ENCODE results near the gene ROBO1.
"Not testable (repeated sequence)": the region's sequence is repeated elsewhere in the genome, so short reads cannot be mapped to it uniquely, and the experiment has no call there.

The ROBO1 gene

DNA sequence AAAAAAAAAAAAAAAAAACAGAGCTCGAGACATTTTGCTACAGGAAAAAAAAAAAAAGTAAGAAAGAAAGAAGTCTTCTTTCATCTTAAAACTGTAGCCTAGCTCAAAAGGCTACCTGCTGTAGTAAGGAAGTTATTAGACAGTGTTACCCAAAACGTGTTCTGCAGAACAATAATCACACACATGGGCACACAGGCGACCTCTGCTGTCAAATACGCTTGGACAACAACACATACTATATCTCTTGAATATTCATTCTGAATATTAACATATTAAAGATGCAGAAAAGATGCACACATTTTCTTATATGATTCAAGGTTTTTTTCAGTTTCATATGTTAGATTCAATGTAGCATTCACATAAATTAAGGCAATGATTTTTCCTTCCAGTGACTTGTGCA, 215.8 kb downstream of the ROBO1 start:
- no peak for DNase-seq (ENCODE audit: low read depth)

DNA sequence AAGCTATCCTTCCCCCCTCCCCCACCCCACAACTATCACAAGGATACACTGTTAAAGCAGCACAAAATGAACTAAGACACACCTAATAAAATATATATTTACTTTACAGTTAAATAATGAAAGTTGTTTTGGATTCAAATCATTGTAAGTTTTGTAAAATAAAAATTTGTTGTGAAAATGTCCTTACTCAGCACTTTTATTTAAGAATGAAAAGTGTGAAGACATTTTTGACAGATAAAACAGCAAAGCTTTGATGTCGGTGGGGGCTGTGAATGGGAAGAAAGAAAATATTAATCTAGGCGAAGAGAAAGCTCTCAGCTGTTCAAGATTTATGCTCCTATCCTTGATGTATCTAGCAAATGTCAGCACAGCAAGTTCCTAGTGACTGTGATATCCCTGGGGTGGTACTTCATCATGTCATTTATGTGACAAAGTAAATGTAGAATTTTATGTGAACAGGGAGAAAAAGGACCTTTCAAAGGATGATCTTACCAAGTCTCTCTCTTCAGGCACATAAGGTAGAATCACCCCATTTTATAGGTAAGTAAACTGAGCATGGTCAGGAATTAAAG, 216.4 kb downstream of the ROBO1 start:
- DNase-seq (ENCODE audit: low read depth), result no peak

DNA sequence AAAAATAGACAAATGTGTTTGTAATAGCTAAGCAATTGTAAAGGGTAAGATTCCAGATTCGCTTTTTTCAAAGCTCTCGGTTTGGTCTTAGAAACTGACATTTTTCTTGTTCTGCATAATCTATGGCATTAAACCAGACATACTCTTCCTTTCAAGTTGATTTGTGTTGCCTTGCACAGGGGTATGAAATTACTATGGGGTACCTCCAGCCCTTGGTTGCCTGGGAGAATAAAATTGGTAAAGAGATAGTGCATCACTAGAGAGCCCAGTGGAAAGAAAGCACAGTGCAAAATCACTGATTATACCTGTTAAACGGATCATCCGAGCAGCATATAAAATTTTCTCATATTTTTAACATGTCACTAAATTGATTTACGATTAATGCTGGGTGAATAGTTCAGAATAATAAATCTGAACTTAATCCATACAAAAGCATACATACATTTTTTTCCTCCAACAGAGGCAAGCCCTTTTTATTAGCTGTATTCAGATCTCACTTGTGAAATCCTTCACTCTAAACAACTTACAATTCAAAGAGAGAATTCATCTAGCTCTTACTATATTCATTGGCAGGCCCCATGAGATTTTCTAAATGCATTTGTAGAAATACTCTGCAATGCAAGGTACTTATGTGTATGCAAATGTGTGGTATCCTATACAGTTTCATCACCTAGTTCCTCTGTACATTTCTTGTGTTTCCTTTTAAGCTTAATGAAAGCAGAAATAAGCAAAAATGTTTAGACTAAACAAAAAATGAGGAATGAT, 224.4 kb downstream of the ROBO1 start:
- no peak for DNase-seq (ENCODE audit: low read depth)

DNA sequence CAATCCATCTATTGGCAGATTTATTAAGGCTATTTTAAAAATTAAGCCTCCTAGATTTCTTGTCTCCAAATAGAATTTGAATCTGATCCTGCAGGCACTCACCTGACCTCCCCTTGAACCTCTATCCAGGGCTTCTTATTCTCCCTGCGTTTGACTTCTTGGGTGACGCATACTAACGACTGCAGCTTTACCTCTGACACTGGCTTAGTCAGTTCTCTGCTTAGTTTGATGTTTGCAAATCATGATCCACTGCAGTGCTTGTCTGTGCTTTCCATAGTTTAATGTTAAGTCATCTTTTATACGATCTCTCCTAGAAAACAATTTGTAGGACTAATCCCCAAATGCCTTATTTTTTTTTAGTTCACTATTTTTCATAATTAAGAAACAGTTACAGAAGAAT, 233.1 kb downstream of the ROBO1 start:
- no peak for DNase-seq (ENCODE audit: low read depth)

DNA sequence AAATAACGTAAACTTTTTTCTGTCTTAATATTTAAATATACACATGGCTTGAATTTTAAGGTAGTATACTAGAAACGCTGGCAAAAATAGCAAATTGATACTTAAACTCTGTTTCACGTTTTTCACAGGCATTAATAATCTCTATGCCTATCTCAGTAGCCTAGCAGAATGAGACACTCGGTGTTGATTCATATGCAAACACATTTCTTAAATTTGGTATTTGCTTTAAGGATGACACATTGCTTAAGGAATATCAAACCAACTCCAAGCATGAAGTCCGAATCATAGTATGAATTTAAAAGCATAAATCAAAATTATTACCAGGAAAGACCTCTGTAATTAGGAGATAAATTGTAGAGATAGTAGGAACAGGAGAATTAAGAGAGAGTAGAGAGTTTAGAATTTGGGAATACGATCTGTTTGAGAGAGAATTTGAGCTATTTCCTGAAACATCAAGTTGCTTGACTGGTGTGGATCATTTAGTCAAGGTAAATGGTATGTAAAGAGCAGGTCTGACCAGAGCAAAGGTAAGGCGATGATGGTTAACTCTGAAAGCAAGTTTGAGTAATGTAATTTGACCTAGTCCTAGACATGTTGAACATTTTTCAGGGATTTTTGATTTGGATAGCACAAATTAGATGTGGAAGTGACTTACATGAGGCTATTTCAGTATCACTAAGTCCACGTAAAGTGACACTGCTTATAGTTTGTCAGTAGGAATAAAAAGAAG, 236.1 kb downstream of the ROBO1 start:
- no peak for DNase-seq (ENCODE audit: low read depth)

DNA sequence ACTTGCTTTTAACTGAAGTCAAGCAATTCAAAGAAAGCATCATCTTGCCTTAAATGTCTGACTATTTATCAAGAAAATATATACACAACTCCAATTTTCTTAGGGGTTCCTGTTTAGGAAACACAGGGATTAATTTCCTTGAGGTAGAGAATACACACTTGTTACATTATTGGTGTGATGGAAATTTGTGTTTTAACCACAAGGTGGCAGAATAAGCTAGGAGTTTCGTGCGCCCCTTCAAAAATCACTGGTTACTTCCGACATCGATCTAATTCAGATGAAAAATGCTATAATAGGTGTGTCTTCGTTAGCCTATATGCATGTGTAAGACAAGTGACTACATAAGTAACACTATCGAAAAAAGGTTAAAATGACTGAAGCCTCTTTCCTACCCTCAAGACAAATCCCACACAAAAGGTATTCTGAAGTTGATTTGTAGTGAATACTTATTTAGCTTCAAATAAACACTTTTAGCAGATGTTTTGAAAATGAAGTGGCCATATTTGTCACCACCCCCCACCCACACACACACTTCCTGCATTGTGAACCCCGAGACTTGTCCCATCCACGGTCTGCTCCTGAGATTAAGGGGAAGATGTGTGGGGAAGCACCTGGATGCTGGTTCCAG, 246.5 kb downstream of the ROBO1 start:
- DNase-seq (ENCODE audit: low read depth), result no peak

DNA sequence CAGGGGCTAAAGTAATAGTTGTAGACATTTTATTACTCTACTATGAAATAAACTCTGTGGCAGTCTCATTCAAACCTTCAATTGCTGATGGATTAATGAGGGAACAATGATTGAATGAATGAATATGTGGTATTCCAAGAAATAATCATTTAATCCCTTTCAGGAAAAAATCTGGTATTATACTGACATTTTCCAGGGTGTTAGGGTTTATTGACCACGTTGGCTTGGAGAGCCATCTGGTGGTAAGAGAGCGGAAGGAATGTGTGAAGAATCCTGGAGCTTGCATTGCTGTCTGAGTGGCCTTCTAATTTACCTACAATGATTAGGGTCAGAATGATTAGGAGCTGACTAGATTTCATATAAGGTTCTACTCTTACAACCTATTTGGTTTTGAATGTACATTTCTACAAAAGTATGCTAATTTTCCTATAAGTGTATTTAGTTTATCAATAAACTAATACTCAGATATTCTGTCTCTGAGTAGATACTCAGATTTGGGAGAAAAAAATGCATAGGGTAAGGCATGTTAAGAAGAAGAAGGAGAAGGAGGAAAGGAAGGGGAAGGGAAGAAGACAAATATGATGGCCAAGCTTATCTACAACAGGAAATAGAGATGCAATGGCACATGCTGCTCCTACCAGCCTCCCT, 249.9 kb downstream of the ROBO1 start:
- DNase-seq (ENCODE audit: low read depth), result no peak

DNA sequence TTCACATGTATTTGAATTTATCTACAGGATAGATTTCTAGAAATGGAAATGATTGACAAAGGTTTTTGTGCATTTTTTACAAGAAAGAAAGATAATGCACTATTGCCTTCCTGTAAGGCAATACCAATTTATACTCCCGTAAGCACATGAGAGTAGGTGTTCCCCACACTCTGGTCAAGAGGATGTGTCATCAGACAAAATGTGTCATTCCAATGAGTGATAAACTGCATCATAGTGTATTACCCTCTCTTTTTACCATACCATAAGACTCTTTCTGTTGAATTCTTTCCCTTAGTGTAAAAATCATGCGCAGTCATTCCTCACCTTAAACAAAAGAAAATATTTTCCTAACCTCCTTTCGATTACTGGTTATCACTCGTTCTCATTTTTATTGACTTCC, 251.0 kb downstream of the ROBO1 start:
- no peak for DNase-seq (ENCODE audit: low read depth)

DNA sequence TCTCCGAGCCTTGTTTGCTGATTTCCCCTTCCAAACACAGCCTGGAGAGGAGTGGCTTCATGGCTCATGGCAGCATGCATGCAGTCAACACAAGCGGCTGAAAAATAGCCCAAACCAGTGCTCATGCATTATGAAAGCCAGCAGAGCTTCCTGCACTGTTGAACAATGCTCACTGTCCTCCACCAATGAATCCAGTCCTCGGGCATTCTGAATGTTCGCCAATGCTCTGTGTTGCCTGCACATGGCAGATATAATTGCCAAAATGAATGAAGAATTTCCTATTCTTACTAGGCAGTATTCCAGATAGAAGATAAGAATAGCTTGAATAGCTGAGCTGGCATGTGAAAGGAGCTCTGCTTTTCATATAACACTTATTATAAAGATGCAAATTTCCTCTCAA, 252.7 kb downstream of the ROBO1 start:
- no peak for DNase-seq (ENCODE audit: low read depth)

DNA sequence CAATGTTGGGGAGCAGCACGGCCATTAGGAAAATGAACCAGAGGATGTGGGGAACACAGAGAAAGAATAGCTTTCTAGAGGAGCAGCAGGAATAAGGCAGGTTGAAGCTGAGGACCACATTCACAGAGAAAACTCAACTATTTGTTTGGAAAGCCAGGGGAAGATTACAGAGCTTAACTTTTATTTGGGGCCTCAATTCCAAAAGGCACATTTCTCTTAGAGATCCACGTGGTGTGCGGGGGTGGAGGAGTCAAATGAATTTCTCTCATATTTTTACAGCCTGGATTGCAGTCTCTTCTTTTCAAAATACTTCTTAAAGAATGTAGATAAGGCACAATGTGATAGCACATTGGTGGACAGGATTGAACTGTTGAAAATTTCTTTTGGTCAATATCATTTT, 253.7 kb downstream of the ROBO1 start:
- no peak for DNase-seq (ENCODE audit: low read depth)

DNA sequence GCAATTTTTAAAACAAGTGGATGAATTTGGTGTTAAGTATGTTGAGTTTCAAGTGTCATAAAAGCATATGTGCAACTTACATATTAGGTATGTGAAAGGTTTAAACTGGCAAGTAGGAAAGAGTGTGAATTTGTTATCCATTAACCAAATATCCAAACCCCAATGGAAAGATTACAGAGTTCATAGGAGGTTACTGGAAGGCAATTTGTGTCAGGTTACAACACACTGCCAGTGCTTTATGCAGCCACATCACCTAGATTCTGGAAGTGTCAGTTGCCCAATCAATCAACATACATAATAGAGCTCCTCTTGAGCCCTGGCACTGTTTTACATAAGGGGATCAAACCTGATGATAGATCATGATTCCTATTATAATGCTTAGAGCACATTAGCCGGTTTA, 261.0 kb downstream of the ROBO1 start:
- no peak for DNase-seq (ENCODE audit: low read depth)

DNA sequence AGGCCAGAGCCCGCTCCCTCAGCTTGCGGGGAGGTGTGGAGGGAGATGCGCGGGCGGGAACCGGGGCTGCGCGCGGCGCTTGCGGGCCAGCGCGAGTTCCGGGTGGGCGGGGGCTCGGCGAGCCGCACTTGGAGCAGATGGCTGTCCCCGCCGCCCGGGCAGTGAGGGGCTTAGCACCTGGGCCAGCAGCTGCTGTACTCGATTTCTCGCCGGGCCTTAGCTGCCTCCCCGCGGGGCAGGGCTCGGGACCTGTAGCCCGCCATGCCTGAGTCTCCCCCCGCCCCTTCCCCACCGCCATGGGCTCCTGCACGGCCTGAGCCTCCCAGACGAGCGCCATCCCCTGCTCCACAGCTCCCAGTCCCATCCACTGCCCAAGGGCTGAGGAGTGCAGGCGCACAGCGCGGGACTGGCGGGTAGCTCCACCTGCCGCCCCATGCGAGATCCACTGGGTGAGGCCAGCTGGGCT, 265.5 kb downstream of the ROBO1 start:
- DNase-seq (ENCODE audit: low read depth), result not testable (repeated sequence)

DNA sequence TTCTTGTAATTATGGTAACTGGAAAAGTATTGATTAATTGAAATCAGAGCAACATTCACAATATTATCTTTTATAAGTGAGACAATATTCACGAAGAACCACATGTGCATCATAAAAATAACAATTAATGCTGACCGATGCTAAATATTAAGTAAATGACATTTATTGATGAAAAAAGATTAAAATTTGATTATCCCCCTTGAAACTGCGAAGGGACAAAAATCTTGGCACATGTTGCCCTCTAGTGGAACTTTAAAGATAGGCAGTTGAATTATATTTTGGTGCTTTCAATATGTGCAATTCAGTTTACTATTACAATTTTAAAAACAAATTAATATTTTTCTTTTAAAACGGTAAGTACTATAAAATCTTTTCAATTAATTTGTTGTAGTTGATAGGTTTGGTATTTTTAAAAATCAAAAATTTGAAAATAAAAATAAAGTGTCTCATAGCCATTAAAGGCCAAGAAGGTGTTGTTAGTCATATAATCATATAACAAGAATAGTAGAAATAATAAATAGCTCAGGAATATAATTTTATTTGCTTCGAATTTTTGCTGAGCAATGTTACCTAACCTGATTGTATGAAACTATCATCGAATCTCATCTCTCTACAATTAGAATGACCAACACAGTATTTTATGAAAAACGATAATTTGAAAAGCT, 270.2 kb downstream of the ROBO1 start:
- no peak for DNase-seq (ENCODE audit: low read depth)

DNA sequence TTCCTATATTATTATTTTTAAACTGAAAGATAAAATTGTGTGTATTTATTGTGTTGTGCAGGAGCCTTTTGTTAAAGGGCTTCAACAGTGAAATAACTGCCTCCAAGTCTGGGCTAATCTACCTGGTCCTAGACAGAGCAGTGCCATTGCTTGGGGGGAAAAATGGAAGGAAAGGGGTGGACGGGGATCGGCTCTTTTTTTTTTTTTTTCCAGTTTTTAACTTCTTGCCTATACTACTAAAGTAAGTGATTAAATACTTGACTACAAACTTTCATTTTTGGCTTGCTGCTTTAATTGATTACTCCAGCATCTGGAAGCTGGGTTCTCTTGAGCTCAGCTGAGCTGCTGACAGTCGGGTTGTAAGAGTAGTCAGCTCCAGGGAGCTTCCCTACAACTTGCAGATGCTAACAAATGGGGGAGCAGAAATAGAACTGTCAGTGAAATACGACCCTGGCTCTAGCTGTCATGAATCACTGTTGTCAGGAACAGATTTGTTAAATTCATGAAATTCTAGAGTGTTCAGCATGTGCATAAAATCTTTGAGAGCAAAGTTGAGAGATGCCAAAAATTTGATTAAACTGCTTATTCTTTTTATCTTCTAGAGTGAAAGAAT, 276.7 kb downstream of the ROBO1 start:
- DNase-seq (ENCODE audit: low read depth), result no peak

DNA sequence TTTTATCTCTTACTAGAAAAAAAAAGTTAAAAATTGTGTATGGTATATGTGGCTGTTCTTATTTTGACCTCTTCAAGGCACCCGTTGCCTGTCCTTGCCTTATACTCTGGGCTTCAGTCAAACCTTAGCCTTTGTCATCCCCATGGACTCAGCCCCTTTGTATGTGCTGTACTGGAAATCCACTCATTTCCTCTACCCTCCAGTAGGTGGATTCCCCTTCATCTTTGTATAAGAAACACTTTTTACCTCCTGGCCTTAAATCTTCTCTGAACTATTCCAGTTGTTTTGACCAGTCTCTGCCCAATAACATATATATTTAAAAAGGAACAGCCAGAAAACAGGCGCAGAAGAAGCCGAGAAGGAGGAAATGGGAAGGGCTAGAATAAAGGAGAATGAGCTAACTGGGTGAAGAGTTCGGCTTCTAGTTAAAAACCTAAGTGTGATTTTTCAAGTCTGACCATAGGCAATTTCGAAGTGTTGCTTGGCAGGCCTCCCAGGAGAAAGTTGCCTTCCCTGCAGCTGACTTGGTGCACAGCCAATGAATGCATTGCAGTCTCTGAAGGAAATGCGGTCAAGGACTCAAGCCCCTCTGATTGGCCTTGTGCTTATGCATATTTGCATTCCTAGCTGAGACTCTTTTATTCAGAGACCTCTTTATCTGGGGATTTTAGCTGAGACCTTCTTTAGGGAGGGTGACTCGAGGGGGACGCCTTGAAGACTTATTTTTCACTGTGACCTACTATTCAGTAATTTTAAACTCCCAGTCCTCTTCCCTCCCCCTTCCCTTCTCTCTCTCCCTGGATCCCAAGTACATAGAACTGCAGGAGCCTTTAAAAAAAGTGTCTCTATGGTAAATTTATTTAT, 277.4 kb downstream of the ROBO1 start:
- no peak for DNase-seq (ENCODE audit: low read depth)

DNA sequence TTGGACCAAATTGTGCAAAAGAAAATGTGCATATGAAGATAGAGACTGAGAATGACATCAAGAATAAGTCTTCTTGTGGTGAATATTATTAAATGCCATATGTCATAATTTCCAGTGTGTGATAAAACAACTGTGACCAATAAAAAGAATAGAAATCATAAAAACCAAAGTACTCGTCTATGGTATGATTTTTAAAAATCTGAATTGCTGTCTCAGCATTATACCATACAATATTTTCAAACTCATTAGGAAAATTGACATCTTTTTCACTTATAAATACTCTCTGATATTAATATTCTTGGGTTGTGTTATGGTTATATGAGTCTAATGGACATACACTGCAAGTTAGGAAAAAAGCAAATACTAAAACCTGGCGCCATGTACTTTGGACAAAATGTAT, 279.4 kb downstream of the ROBO1 start:
- DNase-seq (ENCODE audit: low read depth), result no peak

DNA sequence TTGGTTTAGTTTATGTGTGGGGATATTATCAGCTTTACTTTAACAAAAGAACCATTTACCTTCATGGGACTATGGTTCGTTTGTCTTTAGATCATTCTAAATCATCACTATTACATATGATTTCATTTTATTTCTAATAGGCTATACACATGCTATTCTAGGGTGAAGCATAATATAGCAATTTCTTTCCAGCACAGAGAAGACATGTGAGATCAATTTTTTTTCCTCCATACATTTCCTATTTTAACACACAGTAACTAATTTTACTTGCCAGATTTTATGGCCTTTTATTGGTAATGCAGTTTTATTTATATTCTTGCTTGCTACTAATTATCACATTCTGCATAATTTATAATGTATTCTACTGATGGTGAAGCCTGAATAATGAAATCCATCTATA, 287.1 kb downstream of the ROBO1 start:
- DNase-seq (ENCODE audit: low read depth), result no peak

DNA sequence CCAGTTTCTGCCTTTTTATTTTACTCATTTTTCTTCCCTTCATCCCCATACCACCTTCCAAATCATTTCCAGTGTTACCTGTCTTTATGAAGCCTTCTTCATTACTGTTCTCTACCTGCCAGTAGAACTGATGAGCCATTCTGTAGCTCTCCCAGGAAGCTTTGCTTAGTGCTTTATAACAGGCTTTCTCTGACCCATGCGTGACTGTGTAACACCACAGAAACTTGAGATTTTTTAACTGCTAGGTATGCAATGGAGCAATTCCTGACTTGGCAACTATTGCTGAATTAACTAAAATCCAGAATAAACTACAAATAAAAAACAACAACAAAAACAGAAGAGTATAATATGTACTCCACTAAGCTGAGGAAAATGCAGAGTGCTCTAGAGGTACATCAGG, 289.2 kb downstream of the ROBO1 start:
- DNase-seq (ENCODE audit: low read depth), result no peak

DNA sequence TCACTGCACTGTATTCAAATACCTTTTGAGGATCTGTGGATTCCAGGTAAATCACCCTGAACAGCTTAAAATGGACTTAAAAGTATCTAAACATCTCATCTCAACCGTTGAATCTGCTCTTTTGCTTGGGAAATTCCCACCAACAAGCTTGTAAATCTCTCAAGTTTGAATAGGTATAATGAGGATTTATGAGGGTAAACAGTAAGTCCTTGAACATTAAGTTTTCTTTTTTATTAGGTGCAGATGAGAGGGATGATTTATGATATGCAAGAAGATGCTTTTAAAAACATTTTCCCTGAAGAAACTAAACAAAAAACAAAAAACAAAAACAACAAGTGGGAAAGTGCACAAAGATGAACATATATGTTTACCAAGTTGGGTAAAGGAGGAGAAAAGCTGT, 290.6 kb downstream of the ROBO1 start:
- no peak for DNase-seq (ENCODE audit: low read depth)

DNA sequence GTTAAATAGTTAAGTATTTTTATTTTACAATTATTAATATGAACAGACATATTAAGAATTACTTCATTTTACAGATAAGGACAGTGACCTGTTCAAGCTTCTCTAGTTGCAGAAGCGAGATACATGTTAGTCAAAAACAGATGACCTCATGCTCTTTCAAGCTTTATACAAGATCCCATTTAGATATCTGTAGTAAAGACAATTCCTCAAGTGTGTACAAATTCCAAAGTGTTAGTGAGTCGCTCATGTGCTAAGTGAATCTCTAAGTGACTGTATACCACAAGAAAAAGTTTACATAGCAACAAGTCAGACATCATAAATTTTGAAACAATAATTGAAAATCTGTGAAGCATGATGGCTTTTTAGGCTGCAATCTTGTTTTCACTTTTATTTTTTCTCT, 293.8 kb downstream of the ROBO1 start:
- no peak for DNase-seq (ENCODE audit: low read depth)
